ENCODE measurements around the gene TPM2. TPM values are rescaled to one million over a fixed set of nuclear protein-coding genes. Genes with fewer than 3 reads are reported as not detected.
A peak's percentile ranks its signal among the peaks of the same experiment; 100 is the strongest.

The TPM2 gene
- total and polyA plus RNA-seq, 9 of the 15 experiments (the other 6 are each of a cell fraction or from before 2014, with no cell fraction given): 0.28 to 16.1 (median 4.5) TPM

- TF ChIP-seq ZNF609 (CRISPR knock-in tag; IDR thresholded peaks at IDR 0.05; ENCODE audit: borderline replicate concordance) (no peak), CGGBP1 (CRISPR knock-in tag; IDR thresholded peaks at IDR 0.05) (no peak), HEY1 (CRISPR knock-in tag; IDR thresholded peaks at IDR 0.05; ENCODE audit: borderline replicate concordance) (no peak), ZNF274 (IDR thresholded peaks at IDR 0.05; ENCODE audit: borderline replicate concordance, low read depth, low read length) (no peak), HNRNPK (IDR thresholded peaks at IDR 0.05; ENCODE audit: low read depth, low read length, poor library complexity, severe bottlenecking) (no peak), SRSF3 (IDR thresholded peaks at IDR 0.05; ENCODE audit: insufficient read depth, low read length) (no peak), MAFG (tag; conservative IDR thresholded peaks at IDR 0.05) (peak; percentile 77), ZBTB5 (IDR thresholded peaks at IDR 0.05) (no peak), ETS2 (tag; IDR thresholded peaks at IDR 0.05; ENCODE audit: borderline replicate concordance, poor library complexity, severe bottlenecking) (no peak), PTTG1 (tag; IDR thresholded peaks at IDR 0.05; ENCODE audit: low read depth) (no peak), PRMT5 (CRISPR knock-in tag; IDR thresholded peaks at IDR 0.05) (no peak), PTRF (tag; IDR thresholded peaks at IDR 0.05) (no peak), KLF13 (tag; IDR thresholded peaks at IDR 0.05; ENCODE audit: borderline replicate concordance, low read depth) (no peak), TFAM (CRISPR knock-in tag; conservative IDR thresholded peaks at IDR 0.05) (no peak), RBM34 (IDR thresholded peaks at IDR 0.05; ENCODE audit: borderline replicate concordance, insufficient read depth, low read length) (no peak), ZNF253 (CRISPR knock-in tag; conservative IDR thresholded peaks at IDR 0.05) (no peak), THRB (CRISPR knock-in tag; conservative IDR thresholded peaks at IDR 0.05) (peak; percentile 91), RFX1 (IDR thresholded peaks at IDR 0.05) (no peak), PML (IDR thresholded peaks at IDR 0.05; ENCODE audit: low read length) (peak; percentile 77)
Measured at GRCh38 chr9:35728041-35728971, 38.6 kb upstream of the TPM2 start (continued).
